ENCODE data around the gene PDE3A.
A peak's percentile ranks its signal among the peaks of the same experiment; 100 is the strongest.

The PDE3A gene

DNA sequence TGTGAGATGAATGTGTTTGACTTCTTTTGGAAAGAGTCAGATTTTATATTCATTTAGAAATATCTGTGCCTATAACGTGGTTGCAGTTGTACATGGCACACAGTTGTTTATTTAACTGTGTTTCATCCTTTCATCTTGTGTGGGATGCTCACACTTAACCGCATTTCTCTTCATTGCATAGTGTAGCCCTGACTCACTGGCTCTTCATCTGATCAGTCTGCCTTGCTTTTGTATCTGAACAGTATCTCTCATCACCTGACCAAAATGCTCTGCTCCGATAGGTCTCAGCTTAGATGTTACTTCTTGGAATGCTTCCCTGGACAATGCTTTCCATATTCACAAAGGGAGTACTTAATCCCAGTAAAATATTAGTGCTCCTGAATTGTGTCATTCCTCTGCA, 83.4 kb downstream of the PDE3A start:
- TF ChIP-seq, protein P1, sequence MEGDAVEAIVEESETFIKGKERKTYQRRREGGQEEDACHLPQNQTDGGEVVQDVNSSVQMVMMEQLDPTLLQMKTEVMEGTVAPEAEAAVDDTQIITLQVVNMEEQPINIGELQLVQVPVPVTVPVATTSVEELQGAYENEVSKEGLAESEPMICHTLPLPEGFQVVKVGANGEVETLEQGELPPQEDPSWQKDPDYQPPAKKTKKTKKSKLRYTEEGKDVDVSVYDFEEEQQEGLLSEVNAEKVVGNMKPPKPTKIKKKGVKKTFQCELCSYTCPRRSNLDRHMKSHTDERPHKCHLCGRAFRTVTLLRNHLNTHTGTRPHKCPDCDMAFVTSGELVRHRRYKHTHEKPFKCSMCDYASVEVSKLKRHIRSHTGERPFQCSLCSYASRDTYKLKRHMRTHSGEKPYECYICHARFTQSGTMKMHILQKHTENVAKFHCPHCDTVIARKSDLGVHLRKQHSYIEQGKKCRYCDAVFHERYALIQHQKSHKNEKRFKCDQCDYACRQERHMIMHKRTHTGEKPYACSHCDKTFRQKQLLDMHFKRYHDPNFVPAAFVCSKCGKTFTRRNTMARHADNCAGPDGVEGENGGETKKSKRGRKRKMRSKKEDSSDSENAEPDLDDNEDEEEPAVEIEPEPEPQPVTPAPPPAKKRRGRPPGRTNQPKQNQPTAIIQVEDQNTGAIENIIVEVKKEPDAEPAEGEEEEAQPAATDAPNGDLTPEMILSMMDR (IDR thresholded peaks at IDR 0.05), result no peak
- no peak for DNase-seq (ENCODE audit: low spot score)
- H3K4me3 ChIP-seq, result no peak overlapping the region
- H3K27ac ChIP-seq, result no peak overlapping the region

DNA sequence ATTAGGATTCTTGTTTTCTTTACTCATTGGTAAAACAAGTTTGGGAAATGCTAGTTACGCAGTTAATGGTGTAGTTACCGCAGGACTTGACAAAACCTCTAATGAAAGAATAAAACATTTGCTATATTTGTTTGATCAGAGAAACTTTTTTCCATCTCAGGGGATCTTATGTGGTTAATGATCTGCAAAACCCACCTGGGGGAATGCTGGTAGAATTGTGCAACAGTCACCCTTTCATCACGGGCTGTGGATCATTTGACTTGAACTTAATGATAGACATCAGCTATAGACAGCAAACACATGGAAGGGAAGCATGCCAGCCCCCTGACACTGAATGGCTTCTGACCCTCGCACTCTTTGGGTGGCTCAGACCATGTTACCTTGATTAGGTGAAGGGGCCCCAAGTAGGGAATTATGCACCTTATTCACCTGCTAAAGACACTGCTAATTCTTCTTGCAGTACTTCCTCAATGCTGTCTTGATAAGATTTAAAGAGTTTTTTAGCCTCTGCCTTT, 84.2 kb downstream of the PDE3A start:
- Histone ChIP-seq H3K27ac (no peak overlapping the region), H3K4me3 (no peak overlapping the region)
- DNase-seq (ENCODE audit: low spot score), result no peak
- TF ChIP-seq, protein P1 (IDR thresholded peaks at IDR 0.05), result no peak

DNA sequence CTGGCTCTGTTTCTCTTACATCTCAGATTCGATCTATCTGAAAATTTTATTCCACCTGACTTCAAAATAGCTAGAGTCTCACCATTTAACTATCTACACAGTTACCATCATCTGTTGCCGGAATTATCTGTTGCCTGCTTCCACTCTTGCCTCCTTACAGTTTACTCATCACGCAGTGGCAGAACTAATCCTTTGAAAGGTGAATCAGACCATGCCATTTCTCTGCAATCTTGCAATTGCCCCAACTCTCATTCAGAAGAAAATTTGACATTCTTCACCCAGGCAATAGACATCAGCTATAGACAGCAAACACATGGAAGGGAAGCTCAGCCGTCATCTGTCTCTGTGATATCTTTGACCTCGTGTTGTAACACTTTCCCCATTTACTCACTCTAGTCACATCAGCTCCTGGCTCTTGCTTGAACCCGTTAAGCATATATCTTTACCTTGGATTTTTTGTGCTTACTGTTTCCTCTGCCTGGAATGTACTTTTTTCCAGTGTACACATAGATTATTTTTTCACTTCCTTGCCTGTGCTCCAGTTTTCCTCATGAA, 85.5 kb downstream of the PDE3A start:
- TF ChIP-seq, protein P1 (IDR thresholded peaks at IDR 0.05), result no peak
- H3K4me3 ChIP-seq, result no peak overlapping the region

DNA sequence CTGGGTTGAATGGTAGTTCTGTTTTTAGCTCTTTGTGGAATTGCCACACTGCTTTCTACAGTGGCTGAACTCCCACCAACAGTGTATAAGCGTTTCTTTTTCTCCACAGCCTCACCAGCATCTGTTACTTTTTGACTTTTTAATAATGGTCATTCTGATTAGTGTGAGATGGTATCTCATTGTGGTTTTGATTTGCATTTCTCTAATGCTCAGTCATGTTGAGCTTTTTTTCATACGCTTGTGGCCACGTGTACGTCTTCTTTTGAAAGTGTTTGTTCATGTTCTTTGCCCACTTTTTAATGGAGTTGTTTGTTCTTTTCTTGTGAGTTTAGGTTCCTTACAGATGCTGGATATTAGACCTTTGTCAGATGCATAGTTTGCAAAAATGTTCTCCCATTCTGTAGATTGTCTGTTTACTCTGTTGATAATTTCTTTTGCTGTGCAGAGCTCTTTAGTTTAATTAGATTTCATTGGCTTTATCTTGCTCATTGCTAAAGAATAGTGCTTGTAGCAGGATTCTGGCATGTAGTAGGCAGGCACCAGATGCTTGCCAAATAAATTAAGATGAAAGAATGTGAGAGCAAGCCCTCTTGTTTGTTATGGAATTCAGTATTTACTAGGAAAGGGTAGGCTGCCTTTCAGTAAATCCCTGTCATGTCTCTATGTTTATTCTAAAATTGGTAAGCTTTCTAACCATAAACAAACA, 86.8 kb downstream of the PDE3A start:
- H3K27ac ChIP-seq, result peak overlapping the region in 1 of 2 donors; percentile 9
- H3K4me3 ChIP-seq, result no peak overlapping the region
- TF ChIP-seq, protein P1 (IDR thresholded peaks at IDR 0.05), result no peak

More for the DNA sequence above, 85.5 kb downstream of the PDE3A start:
- H3K27ac ChIP-seq, result peak overlapping the region in 1 of 2 donors; percentile 7
- DNase-seq (ENCODE audit: low spot score), result no peak

DNA sequence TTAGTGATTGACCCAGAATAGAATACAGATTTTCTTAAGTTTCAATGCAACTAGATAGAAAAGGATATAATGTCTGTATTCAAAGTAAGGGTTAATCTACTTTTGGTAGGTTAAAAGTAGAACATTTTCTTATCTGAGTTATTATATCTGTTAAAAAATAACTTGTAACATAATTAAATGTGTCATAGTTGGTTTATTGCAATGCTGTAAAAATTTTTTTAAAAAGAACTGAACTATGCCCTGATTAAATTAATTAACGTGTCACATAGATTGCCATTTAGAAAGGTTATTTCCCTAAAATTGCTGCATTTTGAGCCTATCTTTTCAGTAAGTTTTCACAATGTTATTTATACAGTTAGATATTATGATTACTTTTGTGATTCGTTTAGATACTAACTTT, 89.2 kb downstream of the PDE3A start:
- DNase-seq (ENCODE audit: low spot score), result no peak
- Histone ChIP-seq H3K27ac (no peak overlapping the region), H3K4me3 (no peak overlapping the region)
- TF ChIP-seq, protein P1 (IDR thresholded peaks at IDR 0.05), result no peak

More for the DNA sequence above, 86.8 kb downstream of the PDE3A start:
- DNase-seq (ENCODE audit: low spot score), result no peak

DNA sequence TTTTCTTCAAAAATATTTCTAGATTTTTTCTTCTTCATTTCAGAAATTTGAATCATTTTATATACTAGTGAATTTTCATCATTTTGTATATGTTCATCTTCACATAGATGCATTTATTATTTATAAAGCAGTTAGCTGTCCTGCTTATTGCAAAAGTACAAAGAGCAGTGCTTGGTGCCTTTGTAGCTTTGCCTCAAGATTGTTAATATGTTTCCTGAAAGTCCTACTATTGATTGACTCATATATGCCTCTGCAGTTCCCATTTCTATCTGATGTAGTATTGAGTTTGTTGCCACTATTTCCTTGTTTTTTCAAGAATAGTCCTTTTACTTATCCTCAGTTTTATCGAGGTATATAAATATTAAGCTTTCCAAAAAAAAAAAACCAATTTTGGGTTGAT, 89.7 kb downstream of the PDE3A start:
- no peak for DNase-seq (ENCODE audit: low spot score)
- H3K27ac ChIP-seq, result no peak overlapping the region
- H3K4me3 ChIP-seq, result no peak overlapping the region
- TF ChIP-seq, protein P1 (IDR thresholded peaks at IDR 0.05), result no peak

DNA sequence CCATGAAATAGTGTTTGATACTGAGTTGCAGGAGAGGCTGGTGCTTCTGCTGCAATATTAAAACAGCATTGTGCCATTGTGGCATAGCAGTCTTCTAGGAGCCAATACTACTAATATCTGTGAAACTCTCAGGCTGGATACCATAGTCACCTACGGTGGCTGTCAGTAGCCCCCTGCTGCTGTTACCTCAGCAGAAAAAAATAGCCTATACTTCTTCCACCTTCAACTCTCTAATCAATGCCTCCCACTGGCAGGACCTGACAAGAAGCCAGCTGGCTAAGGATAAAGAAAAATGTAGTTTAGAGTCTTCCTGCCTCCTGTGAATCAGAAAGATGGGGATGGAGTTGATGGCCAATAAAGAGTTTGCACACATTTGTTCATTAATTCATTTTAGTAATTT, 91.6 kb downstream of the PDE3A start:
- Histone ChIP-seq H3K27ac (peak overlapping the region in 1 of 2 donors; percentile 26), H3K4me3 (no peak overlapping the region)
- DNase-seq (ENCODE audit: low spot score), result no peak
- TF ChIP-seq, protein P1 (IDR thresholded peaks at IDR 0.05), result no peak

Measured in coronary artery (tissue), 2 donors.